ENCODE data around the gene TMEM86B.

DNA sequence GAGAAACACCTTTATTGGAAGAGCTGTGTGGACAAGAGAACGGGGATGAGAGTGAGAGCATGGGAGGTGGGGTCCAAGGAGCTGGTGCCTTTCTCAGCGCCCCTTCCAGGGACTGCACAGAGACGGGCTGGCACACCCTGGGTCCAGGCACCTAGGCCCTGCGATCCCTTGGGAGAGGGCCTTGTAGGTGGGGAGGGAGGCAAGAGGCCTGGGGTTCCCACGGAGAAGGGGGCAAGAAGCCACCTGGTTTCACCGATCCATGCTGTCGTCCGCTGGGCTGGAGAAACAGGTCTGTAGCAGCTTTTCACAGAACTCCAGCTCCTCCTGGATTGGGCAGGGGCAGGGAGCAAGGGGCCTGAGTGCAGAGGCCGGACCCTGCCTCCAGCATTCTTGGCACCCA is 33.8 kb upstream of the TMEM86B start:
- no peak for TF ChIP-seq EP300 (IDR thresholded peaks at IDR 0.05)
- TF ChIP-seq, protein P1, sequence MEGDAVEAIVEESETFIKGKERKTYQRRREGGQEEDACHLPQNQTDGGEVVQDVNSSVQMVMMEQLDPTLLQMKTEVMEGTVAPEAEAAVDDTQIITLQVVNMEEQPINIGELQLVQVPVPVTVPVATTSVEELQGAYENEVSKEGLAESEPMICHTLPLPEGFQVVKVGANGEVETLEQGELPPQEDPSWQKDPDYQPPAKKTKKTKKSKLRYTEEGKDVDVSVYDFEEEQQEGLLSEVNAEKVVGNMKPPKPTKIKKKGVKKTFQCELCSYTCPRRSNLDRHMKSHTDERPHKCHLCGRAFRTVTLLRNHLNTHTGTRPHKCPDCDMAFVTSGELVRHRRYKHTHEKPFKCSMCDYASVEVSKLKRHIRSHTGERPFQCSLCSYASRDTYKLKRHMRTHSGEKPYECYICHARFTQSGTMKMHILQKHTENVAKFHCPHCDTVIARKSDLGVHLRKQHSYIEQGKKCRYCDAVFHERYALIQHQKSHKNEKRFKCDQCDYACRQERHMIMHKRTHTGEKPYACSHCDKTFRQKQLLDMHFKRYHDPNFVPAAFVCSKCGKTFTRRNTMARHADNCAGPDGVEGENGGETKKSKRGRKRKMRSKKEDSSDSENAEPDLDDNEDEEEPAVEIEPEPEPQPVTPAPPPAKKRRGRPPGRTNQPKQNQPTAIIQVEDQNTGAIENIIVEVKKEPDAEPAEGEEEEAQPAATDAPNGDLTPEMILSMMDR (IDR thresholded peaks at IDR 0.05): no peak
